Activated naive CD8-positive, alpha-beta T cell treated with anti-CD3 and anti-CD28 coated beads, Interleukin-2, amount 10 ng/mL, durations not matched to agents 7 days and 5 days (primary cell): Measurements from ENCODE around the gene ANP32E. TPM values are rescaled to one million over a fixed set of nuclear protein-coding genes. Genes with fewer than 3 reads are reported as not detected.

Experiments
- ATAC-seq: fragments of 150-1000 bp; cut with Tn5 transposase; one replicate; pipeline ENCODE4 v1.10.0; 2021; ENCODE audit warnings: low read depth, moderate library complexity
- POLR2A ChIA-PET: fragments of 350-600 bp; sonication (Branson Sonifier 250); formaldehyde crosslinking; loops from one replicate; lab custom pipeline; 2021; ENCODE audit warnings: antibody characterized with exemption; lab: Charles Lee
- DNase-seq: peaks from one replicate; pipeline ENCODE4 v3.0.0; 2021
- H3K27ac Mint-ChIP-seq: one replicate; pipeline ENCODE4 v1.8.0; 2022; ENCODE audit warnings: mild to moderate bottlenecking, mixed read lengths
- H3K27me3 Mint-ChIP-seq: one replicate; pipeline ENCODE4 v1.8.0; 2022; ENCODE audit warnings: mild to moderate bottlenecking, moderate library complexity, mixed read lengths
- H3K36me3 Mint-ChIP-seq: one replicate; pipeline ENCODE4 v1.8.0; 2021; ENCODE audit warnings: mild to moderate bottlenecking, mixed read lengths
- H3K4me1 Mint-ChIP-seq: one replicate; pipeline ENCODE4 v1.8.0; 2021; ENCODE audit warnings: mixed read lengths
- H3K4me3 Mint-ChIP-seq: one replicate; pipeline ENCODE4 v1.8.0; 2022; ENCODE audit warnings: mild to moderate bottlenecking, moderate library complexity, mixed read lengths
- H3K9me3 Mint-ChIP-seq: one replicate; pipeline ENCODE4 v1.8.0; 2021; ENCODE audit warnings: mixed read lengths
- total RNA-seq, 2 experiments: library from RNA; stranded (reverse); gene quantifications; one replicate each; pipeline ENCODE4 v1.2.3, GENCODE V29; 2021

The ANP32E gene
- 100 to 1,000 TPM; 113 to 115 TPM for total RNA-seq

DNA sequence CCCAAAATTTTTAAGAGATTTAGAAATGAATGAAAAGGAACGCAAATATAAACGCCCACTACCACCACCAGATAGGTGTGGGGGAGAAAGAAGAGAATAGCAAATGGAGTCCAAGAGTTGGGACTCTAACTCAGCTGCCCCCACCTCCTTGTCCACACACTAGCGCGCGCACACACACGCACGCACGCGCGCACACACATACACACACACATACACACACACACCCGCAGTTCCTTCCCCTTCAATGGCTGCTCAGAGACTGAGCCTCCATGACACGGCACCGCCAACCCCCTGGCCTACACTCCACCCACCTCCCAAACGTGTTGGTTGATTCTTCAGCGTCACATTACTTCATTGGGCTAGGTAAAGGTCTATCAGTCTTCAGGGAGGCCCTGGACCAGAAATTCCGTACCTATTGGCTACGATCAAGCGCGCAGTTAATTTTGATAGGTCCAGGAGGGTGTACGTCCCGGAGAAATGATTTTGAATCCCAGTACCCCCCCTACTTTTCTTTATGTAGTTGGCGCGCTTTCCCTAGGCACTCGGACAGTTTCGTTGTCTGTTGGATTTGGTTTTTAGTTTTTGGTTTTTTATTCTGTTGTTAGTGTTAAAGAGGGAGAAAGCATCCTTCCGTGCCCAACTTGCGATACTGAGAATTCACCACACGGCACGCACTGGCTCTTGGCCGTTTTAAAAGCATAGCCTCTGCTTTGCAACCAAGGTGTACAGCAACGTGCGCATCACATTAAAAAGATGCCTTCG, at the start of gene ANP32E:
Gene ANP32E, minus strand, starts transcription at position 261 of the 762 bp plus-strand sequence. CDS start 326 bp downstream, outside the sequence.
- H3K4me3 Mint-ChIP-seq: no peak within 1 kb of the TSS
- peak; percentile 84 for ATAC-seq
- peak within 1 kb of the TSS; percentile 97 for H3K27ac Mint-ChIP-seq
- H3K27me3 Mint-ChIP-seq: peaks cover 3% of the 10 kb centered on the region
- POLR2A ChIA-PET: interaction anchor here (0.6 to 3.9 kb wide), 14 partner anchors 13 to 954 kb away, joined by 3 to 30 read pairs (median 4); partner anchors contain the start of genes CIART, PLEKHO1, RPRD2 and VPS72
- DNase-seq: peak; percentile 87
- H3K9me3 Mint-ChIP-seq: no peaks in the 10 kb centered on the region
- H3K36me3 Mint-ChIP-seq: peaks cover 2% of the 10 kb centered on the region
- peaks cover 24% of the 10 kb centered on the region for H3K4me1 Mint-ChIP-seq

- POLR2A ChIA-PET: no interaction called here
- no peaks in the 10 kb centered on the region for H3K9me3 Mint-ChIP-seq
- peaks cover 2% of the 10 kb centered on the region for H3K36me3 Mint-ChIP-seq
- H3K4me3 Mint-ChIP-seq: peak overlapping the region; percentile 43
- DNase-seq (no peak), ATAC-seq (no peak)
- H3K4me1 Mint-ChIP-seq: peaks cover 22% of the 10 kb centered on the region
- no peak overlapping the region for H3K27ac Mint-ChIP-seq
- peaks cover 3% of the 10 kb centered on the region for H3K27me3 Mint-ChIP-seq
Measured at GRCh38 chr1:150283260-150283659, 47.3 kb upstream of the ANP32E start.

GRCh38 chr1:150282558-150282958, 46.6 kb upstream of the ANP32E start:
- H3K4me3 Mint-ChIP-seq: peak overlapping the region; percentile 89
- H3K9me3 Mint-ChIP-seq: no peaks in the 10 kb centered on the region
- ATAC-seq (no peak), DNase-seq (no peak)
- H3K27ac Mint-ChIP-seq: no peak overlapping the region
- peaks cover 2% of the 10 kb centered on the region for H3K36me3 Mint-ChIP-seq
- POLR2A ChIA-PET: interaction anchor here (0.5 to 1.8 kb wide), 3 partner anchors 9 to 47 kb away, joined by 3 to 5 read pairs (median 3); no protein-coding TSS in a partner anchor
- peaks cover 3% of the 10 kb centered on the region for H3K27me3 Mint-ChIP-seq
- H3K4me1 Mint-ChIP-seq: peaks cover 22% of the 10 kb centered on the region

GRCh38 chr1:150281758-150282557, 46.0 kb upstream of the ANP32E start, which contains the start of gene CIART:
Gene CIART, plus strand, starts transcription at chr1:150282554. Its CDS starts 714 bp downstream, at chr1:150283268.
- POLR2A ChIA-PET: interaction anchor here (0.7 to 1.8 kb wide), 6 partner anchors 10 to 82 kb away, joined by 3 to 9 read pairs (median 4); partner anchors contain the start of genes APH1A, C1orf54 and RPRD2
- Mint-ChIP-seq H3K4me3 (peak within 1 kb of the TSS; percentile 89), H3K36me3 (peaks cover 2% of the 10 kb centered on the region), H3K9me3 (no peaks in the 10 kb centered on the region), H3K27me3 (peaks cover 3% of the 10 kb centered on the region), H3K4me1 (peaks cover 22% of the 10 kb centered on the region), H3K27ac (peak within 1 kb of the TSS; percentile 90)
- peak; percentile 66 for DNase-seq
- ATAC-seq: peak; percentile 96

- Mint-ChIP-seq H3K27ac (peak overlapping the region; percentile 90), H3K36me3 (peaks cover 2% of the 10 kb centered on the region), H3K27me3 (peaks cover 3% of the 10 kb centered on the region), H3K9me3 (no peaks in the 10 kb centered on the region), H3K4me3 (peak overlapping the region; percentile 89), H3K4me1 (peaks cover 22% of the 10 kb centered on the region)
- POLR2A ChIA-PET: interaction anchor here (0.7 to 1.8 kb wide), 6 partner anchors 9 to 83 kb away, joined by 3 to 9 read pairs (median 4); partner anchors contain the start of genes APH1A, C1orf54 and RPRD2
- DNase-seq (peak; percentile 55), ATAC-seq (peak; percentile 41)
Measured at GRCh38 chr1:150281221-150281757, 45.4 kb upstream of the ANP32E start.

- POLR2A ChIA-PET: no interaction called here
- H3K36me3 Mint-ChIP-seq: peaks cover 2% of the 10 kb centered on the region
Measured at GRCh38 chr1:150280138-150280707, 44.3 kb upstream of the ANP32E start.

GRCh38 chr1:150273311-150273710, 37.4 kb upstream of the ANP32E start:
- POLR2A ChIA-PET: interaction anchor here (1.8 kb wide), 1 partner anchor 10 kb away, joined by 3 read pairs; no protein-coding TSS in a partner anchor
- ATAC-seq: no peak

More at GRCh38 chr1:150280138-150280707, 44.3 kb upstream of the ANP32E start:
- DNase-seq: no peak
- Mint-ChIP-seq H3K4me1 (peaks cover 22% of the 10 kb centered on the region), H3K9me3 (no peaks in the 10 kb centered on the region), H3K27ac (no peak overlapping the region), H3K4me3 (peak overlapping the region; percentile 28), H3K27me3 (peaks cover 3% of the 10 kb centered on the region)
- ATAC-seq: no peak

DNA sequence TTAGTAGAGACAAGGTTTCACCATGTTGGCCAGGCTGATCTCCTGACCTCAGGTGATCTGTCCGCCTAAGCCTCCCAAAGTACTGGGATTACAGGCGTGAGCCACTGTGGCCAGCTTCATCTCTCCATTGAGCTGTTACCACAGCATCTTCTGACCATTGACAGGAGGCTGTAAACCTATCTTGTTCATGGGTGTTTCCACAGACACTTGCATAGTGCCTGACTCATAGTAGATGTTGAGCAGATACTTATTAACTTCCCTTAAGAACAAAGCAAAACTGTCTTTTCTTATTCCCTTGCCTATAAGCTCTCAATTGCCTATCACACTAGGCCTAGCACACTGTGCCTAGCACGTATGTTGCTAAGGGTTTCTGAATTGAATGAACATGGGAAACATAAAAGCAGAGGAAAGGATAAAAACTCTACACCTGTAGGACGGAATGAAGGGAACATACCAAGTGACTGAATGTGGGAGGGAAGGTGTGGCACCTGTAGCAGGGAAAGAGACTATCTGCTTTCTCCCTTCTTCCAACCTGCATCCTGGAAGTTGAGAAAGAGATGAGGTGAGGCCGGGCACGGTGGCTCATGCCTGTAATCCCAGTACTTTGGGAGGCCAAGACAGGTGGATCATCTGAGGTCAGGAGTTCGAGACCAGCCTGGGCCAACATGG, 35.5 kb upstream of the ANP32E start:
- ATAC-seq: no peak
- POLR2A ChIA-PET: interaction anchor here (0.5 to 1.4 kb wide), 3 partner anchors 9 to 23 kb away, joined by 3 to 8 read pairs (median 3); no protein-coding TSS in a partner anchor
- no peak for DNase-seq
- Mint-ChIP-seq H3K4me1 (peaks cover 21% of the 10 kb centered on the region), H3K27me3 (peaks cover 2% of the 10 kb centered on the region), H3K27ac (no peak overlapping the region), H3K4me3 (no peak overlapping the region), H3K9me3 (no peaks in the 10 kb centered on the region), H3K36me3 (peaks cover 17% of the 10 kb centered on the region)

More at GRCh38 chr1:150273311-150273710, 37.4 kb upstream of the ANP32E start:
- Mint-ChIP-seq H3K36me3 (peaks cover 4% of the 10 kb centered on the region), H3K27me3 (peaks cover 2% of the 10 kb centered on the region), H3K9me3 (no peaks in the 10 kb centered on the region), H3K4me3 (no peak overlapping the region), H3K27ac (no peak overlapping the region), H3K4me1 (peaks cover 9% of the 10 kb centered on the region)
- DNase-seq: no peak

DNA sequence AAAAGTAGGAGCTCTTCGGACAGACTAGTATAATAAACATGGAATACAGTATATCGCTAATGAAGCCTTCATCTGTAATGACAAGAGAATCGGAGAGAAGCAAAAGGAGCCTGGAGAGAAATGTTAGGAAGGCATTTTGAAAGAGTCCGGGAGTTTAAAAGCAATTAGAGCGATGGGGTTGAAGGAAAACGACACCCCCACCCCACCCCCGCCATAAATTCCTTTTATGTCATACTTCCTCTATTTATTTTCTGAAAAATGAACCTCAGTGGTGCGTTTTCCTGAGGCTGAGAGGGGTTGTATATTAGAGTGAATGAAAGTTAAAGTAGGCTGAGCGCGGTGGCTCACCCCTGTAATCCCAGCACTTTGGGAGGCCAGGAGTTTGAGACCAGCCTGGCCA, 33.5 kb upstream of the ANP32E start:
- Mint-ChIP-seq H3K36me3 (peaks cover 25% of the 10 kb centered on the region), H3K9me3 (no peaks in the 10 kb centered on the region), H3K27ac (peak overlapping the region; percentile 99), H3K27me3 (peaks cover 2% of the 10 kb centered on the region), H3K4me3 (peak overlapping the region; percentile 95), H3K4me1 (peaks cover 26% of the 10 kb centered on the region)
- DNase-seq (no peak), ATAC-seq (no peak)
- POLR2A ChIA-PET: interaction anchor here (0.6 to 1.8 kb wide), 14 partner anchors 8 to 607 kb away, joined by 3 to 12 read pairs (median 4); partner anchors contain the start of genes ARNT, CA14, MCL1 and RPRD2

DNA sequence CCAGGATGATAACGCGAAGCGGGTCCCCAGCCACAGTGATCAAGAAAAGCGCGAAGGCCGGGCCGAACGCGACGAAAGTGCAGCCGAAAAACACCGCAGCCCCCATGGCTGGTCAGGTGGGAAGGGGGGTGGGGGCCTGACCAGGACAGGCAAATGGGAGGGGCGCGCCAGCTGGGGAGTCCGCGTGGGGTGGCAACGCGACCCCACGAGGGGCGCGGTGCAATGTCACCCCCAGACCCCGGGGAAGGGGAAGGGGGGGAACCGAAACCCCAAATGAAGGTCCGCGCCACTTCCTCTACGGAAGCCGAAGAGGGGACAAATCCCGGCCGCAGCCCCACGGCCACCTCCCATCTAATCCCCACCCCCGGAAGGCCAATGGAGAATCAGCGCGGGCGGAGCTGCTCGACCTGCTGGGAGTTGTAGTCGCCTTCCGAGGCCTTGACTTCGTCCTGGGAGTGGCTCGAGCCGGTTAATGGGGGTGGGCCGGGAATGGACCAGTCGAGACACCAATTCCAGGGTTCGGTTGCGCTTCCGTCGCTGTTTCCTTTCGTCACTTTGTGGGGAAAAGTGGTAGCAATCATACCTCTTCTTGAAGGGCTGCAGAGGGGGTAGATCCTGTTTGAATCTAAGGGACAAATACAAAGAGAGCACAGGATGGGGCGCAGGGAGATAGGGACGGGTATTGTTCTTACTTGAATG, 32.9 kb upstream of the ANP32E start, which contains the start of gene APH1A:
Gene APH1A, minus strand, starts transcription at position 312 of the 699 bp plus-strand sequence. Its CDS starts 206 bp downstream, at position 106.
- Mint-ChIP-seq H3K27ac (peak within 1 kb of the TSS; percentile 99), H3K4me1 (peaks cover 26% of the 10 kb centered on the region), H3K4me3 (peak within 1 kb of the TSS; percentile 95), H3K27me3 (peaks cover 2% of the 10 kb centered on the region), H3K36me3 (peaks cover 25% of the 10 kb centered on the region), H3K9me3 (no peaks in the 10 kb centered on the region)
- DNase-seq (peak; percentile 90), ATAC-seq (peak; percentile 97)
- POLR2A ChIA-PET: interaction anchor here (0.6 to 1.8 kb wide), 14 partner anchors 8 to 607 kb away, joined by 3 to 12 read pairs (median 4); partner anchors contain the start of genes ARNT, CA14, MCL1 and RPRD2

DNA sequence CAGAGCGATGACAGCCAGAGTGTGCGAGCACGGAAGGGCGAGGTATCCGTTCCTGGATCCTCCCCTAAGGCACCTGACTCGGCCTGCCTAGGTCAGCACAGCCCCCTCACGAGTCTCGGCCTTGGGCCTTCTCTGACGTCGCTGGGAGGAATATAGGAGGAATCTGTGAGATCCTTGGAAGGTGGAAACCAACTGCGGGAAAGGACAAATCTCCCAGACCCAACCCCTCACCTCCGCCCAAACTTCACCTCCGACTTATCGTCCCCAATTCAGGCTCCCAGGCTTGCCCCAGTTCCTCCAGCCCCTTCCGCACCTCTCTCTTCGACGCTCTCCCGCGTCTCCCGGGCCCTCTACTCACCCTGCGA, 32.4 kb upstream of the ANP32E start:
- DNase-seq (no peak), ATAC-seq (peak; percentile 51)
- H3K4me1 Mint-ChIP-seq: peaks cover 26% of the 10 kb centered on the region
- POLR2A ChIA-PET: interaction anchor here (0.9 to 1.8 kb wide), 8 partner anchors 10 to 382 kb away, joined by 3 to 12 read pairs (median 4); partner anchors contain the start of gene RPRD2
- peak overlapping the region; percentile 95 for H3K4me3 Mint-ChIP-seq
- H3K27ac Mint-ChIP-seq: peak overlapping the region; percentile 99
- peaks cover 25% of the 10 kb centered on the region for H3K36me3 Mint-ChIP-seq
- H3K9me3 Mint-ChIP-seq: no peaks in the 10 kb centered on the region
- peaks cover 2% of the 10 kb centered on the region for H3K27me3 Mint-ChIP-seq
